ENCODE results near the gene TPCN2.

Gene TPCN2

DNA sequence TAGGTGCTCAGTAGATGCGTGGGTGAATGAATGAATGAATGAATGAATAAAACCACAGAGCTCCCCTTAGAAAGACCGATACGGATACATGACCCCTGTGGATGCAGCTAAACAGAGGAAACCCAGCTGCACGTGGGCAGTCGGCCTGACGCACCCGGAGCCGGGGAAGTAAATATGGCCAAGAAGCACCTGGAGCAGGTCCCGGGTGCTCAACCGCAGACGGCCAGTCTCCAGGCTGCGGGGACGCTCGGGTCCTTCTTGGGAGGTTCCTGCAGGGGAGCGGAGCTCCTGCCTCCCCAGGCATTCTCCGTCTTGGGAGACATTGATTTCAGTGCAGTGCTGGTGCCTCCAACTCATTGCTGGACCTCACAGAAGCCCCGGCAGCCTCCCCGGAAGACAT is 11.7 kb upstream of the TPCN2 start:
- no peak for DNase-seq (ENCODE audit: low read depth in 2 of 2)

DNA sequence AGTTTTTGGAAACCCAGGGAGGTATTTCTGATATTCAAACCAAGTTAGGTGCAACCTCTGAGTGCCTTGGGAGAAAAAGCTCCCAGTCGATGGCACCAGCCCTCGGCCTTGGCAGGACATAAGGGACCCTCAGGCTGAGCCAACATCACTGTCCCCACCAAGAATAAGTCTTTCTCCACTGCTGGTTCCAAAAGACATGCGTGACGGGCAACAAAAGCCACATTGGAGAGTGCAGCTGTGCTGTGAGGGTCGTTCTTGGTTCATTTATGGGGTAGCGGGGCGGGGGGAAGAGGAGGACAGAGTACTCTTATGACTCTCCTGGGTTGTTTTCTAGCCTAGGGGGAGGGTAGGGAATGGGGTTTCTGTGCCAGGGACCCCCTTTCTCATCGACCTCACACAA is 11.2 kb upstream of the TPCN2 start:
- no peak for DNase-seq (ENCODE audit: low read depth in 2 of 2)

DNA sequence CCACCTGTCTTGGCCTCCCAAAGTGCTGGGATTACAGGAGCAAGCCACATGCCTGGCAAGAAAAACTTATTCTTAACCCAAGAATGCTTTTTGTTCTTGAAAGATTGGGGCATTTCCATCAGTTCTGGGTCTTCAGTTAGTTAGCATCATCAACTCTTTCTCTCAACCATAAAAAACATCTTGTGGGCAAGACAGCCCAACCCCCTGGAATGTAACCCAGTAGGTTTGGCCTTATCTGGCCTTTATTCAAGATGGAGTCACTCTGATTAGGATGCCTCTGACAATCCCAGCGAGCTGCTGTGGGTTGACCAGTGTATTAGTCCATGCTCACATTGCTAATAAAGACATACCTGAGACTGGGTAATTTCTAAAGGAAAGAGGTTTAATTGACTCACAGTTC is 9.2 kb upstream of the TPCN2 start:
- DNase-seq (ENCODE audit: low read depth in 2 of 2): no peak

DNA sequence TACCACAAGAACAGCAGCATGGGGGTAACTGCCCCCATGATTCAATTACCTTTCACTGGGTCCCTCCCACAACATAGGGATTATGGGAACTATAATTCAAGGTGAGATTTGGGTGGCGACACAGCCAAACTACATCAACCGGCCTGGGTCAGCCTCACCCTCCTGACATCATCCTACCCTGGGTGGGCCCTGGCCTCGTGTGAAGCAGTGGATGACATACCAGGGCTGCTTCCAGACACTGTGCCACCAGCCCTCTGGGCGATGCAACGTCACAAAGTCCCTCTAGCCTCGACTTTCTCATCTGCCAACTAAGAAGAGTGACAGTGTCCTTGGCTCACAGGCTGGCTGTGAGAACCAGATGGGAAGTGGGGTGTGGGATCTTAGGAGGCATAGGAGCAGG is 8.7 kb upstream of the TPCN2 start:
- DNase-seq (ENCODE audit: low read depth in 2 of 2): no peak

DNA sequence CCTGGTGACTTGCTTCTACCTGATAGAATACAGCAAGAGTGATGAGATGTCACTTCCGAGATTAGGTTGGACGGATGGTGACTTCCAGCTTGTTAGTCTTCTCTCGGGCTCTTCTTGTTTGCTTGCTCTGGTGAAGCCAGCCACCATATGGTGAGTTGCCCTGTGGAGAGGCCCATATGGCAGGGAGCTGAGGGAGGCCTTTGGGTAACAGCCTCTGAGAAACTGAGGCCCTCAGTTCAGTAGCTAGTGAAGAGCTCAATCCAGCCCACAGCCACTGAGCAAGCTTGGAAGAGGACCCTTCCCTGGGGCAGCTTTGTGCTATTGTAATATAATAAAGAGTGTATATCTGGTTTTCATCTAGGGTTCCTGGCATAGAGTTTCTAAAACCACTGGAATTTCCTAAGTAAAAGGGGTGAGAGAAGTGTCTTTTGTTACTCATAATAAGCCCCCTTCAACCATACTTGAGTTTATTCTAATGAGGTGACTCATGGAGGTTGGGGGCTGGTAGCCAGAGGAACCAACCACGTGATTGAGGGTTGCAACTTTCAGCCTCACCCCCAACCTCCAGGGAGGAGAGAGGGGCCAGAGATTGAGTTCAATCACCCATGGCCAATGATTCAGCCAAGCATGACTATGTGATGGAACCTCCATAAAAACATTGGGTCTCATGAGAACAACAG is 8.0 kb upstream of the TPCN2 start:
- DNase-seq (ENCODE audit: low read depth in 2 of 2): peak; percentile 90 to 91

DNA sequence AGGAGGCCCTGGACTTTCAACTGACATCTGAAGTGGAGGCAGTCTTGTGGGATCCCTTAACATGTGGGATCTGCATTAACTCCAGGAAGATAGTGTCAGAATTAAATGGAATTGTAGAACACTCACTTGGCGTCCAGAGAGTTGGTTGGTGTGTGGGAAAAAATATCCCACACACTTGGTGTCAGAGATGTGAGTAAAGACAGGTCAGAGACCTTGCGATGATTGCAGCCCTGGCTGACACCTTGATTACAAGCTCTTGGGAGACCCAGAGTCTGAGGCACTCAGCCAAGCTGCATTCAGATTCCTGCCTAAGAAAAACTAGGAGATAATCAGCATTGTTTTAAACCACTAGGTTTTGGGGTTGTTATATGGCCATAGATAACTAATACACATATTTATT is 7.2 kb upstream of the TPCN2 start:
- no peak for DNase-seq (ENCODE audit: low read depth in 2 of 2)

DNA sequence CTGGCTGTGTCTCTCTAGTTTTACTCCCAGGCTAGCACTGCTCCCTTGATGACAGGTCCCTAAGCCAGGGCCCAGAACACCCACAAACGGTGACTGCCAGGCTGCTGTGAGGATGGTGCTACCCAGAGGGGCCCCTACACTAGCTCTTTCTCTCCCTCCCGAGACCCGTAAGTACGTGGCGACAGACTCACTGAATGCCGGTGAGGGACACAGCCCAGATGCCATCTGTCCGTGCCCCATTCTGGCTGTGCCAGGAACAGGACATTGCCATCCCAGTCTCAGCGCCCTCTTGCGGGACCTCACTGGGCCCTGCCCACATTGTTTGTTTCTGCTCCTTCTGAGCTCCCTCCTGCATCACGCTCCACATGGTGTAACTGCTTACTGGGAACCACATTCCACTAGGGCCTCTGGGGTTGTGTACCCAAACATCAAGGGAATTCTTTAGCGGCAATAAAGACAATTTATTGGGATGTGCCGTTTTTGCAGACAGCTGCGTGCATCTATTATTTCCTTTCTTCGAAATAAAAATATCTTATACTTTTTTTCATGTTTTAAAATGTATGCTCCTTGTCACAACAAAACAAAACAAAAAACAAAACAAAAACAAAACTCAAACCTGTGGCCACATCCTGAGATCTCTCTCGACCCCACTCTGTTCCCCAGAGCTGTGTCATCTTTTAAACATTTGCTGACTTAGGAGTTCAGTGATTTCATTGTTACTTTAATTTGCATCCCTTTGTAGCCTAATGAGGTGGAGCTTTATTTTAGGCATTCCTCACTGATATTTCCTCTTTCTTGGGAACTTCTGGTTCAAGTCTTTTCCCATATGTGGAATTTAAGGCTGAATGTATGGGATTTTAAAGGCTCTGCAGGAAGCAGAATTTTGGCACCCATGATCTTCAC is 4.4 kb upstream of the TPCN2 start:
- DNase-seq (ENCODE audit: low read depth in 2 of 2): peak in 1 of 2 experiments; percentile 42

DNA sequence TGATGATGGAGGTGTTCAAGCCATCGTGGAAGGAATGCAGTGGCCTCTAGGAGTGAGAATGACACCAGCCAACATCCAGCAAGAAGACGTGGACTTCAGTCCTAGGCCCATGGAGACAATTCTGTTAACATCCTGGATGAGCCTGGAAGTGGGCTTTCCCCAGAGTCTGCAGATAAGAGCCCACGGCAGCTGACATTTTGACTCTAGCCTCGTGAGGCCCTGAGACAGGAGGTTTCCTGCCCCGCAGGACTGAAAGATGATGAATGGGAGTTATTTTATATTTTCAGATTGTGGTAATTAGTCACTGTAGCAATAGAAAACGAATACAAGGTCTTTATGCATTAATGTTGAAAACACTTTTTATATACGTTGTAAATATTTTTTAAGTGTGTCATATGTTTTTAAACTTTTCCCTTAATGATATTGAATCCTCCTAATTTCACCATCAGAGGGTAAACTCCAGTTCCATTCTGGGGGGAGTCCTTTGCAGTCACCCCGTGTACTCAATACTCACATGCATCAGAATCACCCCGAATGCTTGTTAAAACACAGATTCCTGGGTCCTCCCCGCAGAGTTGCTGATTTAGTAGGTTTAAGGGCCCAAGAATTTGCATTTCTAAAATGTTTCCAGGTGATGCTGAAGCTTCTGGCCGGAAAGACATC is 570 bp upstream of the TPCN2 start:
- no peak for DNase-seq (ENCODE audit: low read depth in 2 of 2)

DNA sequence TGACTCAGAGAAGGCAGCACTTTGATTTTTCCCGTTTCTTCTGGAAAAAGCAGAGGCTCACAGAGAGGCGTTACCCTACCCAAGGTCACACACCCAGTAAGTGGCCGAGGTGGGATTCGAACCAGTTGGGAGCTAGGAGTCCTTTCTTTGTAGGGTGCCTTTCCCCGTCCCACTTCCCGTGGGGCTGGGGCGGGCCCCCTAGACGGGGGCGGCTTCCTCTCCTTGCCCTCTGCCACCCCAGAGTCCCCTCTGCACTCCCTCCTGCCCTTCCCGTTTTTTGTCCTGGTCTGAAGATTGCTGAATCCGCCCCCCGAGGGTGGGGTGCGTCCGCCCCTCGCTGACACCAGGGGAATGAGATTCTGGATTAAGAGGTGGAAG is 747 bp downstream of the TPCN2 start:
- no peak for DNase-seq (ENCODE audit: low read depth in 2 of 2)

DNA sequence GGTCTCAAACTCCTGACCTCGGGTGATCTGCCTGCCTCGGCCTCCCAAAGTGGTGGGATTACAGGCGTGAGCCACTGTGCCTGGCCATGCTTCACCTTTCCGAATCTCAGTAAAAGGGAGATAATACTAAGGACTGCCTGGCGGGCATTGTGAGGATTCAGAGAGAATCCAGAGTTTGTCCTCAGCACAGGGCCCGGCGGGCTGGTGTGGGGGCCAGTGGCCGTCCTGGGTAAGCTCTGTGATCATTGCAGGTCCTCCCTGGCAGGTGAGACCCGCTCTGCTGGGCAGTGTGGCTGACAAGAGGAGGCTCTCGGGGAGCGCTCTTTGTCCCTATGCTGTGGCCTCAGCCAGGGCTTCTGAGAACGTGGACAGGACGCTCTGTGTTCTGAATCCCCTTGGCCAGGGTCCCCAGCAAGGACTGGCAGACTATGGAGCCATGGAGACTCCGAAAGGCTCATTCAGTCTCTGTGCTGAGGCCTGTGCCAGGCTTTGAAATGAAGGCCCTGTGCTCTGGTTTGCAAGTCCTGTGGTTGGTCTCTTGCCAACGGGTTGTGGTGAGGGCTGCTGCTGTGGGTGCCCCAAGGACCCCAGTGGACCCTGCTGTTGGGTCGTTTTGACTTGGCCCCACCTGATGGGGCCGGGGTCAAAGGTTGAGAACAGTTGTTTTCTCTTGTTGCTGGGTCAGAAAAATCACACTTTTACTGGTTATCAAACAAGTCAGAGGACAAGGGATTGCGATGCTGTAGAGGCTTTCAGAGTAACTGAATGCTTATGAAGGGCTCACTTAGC is 2.1 kb downstream of the TPCN2 start:
- DNase-seq (ENCODE audit: low read depth in 2 of 2): no peak

DNA sequence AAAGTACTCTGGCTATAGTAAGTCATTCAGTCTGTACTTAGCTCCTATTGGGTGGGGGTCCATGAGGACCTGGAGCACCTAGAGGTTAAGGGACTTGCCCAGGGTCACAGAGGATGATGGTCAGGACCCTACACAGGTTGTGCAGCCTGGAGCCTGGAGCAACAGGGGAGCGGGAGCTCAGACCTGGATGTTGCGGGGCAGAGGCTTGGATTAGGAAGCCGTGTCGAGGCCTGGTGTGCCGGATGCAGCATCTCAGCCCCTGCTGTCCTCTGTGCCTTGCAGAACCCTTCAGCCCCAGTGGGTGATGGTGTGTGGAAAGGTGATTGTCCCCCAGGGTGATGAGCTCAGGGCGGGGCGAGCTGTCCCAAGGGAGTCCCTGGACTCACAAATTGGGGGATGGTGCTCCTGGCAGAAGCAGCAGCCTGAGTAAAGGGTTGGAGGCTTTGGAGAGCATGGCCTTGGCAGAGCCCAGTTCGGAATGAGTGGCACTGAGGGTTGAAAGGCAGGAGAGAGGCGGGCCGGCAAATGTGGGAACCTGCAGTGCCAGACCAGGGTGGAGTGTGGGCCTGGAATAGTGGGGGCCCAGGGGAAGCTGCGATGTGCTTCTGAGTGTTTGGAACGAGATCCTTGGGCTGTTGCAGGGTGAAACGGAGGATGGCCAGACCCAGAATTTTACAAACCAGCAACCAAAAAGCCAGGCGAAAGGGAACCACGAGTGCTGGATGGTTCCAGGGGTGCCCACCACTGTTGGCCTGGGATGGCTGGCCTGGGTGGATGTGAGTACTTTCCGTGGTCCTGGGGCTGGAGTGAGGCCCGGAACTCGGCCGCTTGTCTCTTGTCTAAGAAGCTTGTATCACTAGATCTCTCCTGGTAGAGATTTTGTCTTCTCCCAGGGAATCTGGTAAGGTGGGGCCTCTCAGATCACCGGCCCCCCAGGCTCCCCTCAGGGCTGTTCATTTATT is 2.9 kb downstream of the TPCN2 start:
- DNase-seq (ENCODE audit: low read depth in 2 of 2): no peak

DNA sequence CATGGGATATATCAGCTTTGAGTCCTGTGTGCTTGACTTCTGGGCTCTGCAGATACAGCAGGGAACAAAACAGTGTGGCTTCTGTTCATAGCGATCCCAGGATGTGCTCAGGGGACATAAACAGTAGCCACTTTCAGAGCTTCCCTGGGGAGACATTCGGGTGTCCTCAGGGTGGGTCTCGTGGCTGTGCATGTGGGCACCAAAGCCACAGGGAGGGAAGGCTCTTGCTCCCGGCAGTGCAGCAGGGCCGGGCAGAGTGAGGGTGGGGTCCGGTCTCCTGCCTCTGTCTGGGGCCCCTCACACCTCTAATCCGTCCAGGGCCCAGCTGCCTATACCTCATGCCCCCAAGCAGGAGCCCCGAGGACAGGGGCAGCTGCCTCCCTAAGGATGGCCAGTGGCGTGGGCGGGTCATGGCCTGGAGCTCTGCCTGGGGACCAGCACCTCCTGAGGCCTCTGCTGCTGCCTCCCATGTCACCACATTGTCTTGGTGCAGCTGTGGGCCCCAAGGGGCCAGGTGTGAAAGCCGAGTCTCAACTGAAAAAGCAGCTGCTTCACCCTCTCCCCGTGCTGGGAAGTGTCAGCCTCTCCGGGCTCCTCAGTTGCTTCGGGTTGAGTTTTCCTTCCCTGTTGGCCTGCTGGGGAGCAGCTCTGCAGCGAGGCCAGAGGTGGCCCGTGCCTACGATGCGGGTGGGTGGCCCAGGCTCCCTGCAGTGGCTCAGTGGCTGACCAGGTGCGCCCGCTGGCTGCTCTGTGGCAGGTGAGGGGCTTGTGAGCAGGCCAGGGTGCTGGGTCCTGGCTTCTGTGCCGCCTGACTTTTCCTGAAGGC is 3.8 kb downstream of the TPCN2 start:
- DNase-seq (ENCODE audit: low read depth in 2 of 2): no peak

DNA sequence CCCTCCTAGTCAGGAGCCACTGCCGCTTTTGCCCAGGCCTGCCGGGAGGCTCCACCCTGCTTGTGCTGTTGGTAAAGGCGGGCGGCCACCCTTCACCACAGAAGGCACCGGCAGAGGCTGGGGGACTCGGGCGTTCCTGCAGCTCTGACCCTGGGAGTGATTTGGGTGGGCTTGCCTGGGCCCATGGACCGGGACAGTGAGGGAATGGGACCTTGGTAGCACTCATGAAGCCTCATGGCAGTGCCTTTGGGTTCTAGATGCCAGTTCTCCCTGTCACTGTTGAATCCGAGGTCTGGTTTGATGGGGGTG is 4.4 kb downstream of the TPCN2 start:
- DNase-seq (ENCODE audit: low read depth in 2 of 2): no peak

DNA sequence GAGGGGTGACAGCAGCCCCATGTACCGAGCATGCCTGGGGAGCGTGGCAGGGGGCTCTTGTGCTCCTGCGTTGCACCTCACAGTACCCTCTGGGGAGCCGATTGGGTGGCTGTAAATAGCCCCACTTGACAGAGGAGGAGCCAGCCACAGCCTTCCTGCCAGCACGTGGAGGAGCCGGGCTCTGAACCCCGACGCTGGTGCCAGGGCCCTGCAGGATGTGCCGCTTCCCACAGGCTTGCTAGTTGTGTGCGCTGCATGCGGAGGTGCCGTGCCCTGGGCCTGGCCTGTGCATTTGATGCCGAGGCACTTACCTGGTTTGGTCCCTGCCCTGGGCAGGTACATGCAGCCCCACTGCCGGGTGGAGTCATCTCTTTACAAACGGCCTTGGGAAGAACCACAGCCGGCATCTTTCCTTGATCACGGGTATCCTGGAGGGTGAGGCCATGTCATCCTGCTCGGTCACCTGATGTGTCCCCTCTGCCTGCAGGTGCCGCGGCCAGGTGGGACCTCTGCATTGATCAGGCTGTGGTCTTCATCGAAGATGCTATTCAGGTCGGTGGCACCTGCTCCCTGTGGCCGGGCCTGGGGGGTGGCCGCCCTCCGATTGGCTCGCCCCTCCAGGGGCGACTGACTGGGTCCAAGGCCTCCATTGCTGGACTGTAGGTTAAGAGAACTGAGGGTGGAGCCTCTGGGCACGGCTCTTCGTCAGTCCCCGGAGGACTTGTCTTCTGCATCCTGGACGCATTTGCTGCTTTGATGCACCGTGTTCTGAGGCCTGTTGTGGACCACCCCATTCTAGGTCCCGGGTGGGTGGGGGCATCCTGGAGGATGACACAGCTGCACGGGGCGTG is 5.0 kb downstream of the TPCN2 start:
- DNase-seq (ENCODE audit: low read depth in 2 of 2): no peak

DNA sequence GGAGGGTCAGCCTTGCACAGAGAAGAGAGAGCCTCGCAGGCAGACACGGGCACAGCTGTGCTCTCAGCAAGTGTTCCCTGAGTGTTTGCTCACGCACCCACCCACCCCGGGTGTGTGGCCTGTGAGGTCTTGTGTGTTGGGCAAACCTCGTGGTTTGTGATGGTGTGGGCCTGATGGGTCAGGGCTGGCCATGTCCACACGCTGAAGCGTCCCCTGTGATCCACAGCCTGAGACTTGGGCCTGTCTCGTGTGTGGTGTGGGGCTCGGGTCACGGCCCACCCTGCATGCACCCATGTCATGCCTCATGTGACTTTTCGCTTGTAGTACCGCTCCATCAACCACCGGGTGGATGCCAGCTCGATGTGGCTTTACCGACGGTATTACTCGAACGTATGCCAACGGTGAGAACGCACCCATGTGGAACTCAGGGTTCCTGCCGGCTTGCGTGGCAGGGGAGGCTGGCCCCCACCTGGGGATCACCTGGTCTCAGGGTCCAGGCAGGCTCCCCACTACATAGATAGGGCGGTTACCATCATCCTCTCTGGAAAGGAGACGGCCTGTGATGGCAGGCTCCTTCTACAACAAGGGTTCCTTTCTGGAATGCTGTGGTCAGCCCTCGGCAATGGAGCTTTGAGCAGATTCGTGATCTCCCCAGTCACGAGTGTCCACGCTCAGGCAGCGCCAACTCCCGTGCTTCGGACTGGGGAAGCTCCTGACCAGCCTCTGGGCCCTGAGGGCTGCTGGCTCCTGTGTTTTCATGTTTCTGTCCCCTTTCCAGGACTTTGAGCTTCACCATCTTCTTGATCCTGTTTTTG is 5.9 kb downstream of the TPCN2 start:
- DNase-seq (ENCODE audit: low read depth in 2 of 2): no peak

DNA sequence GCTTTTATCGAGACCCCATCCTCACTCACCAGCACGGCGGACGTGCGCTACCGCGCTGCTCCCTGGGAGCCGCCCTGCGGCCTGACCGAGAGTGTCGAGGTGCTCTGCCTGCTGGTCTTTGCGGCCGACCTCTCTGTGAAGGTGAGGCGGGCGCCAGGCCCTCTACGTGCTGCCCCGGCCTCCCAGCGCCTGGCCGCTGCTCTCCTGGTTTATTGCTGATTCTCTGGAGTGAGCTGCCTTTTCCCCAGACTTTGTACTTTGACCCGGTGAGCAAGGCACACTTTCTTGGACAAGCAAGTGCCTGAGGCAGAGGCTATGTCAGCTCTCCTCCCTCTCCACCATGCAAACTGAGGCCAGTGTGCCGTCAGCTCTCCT is 6.5 kb downstream of the TPCN2 start:
- no peak for DNase-seq (ENCODE audit: low read depth in 2 of 2)

DNA sequence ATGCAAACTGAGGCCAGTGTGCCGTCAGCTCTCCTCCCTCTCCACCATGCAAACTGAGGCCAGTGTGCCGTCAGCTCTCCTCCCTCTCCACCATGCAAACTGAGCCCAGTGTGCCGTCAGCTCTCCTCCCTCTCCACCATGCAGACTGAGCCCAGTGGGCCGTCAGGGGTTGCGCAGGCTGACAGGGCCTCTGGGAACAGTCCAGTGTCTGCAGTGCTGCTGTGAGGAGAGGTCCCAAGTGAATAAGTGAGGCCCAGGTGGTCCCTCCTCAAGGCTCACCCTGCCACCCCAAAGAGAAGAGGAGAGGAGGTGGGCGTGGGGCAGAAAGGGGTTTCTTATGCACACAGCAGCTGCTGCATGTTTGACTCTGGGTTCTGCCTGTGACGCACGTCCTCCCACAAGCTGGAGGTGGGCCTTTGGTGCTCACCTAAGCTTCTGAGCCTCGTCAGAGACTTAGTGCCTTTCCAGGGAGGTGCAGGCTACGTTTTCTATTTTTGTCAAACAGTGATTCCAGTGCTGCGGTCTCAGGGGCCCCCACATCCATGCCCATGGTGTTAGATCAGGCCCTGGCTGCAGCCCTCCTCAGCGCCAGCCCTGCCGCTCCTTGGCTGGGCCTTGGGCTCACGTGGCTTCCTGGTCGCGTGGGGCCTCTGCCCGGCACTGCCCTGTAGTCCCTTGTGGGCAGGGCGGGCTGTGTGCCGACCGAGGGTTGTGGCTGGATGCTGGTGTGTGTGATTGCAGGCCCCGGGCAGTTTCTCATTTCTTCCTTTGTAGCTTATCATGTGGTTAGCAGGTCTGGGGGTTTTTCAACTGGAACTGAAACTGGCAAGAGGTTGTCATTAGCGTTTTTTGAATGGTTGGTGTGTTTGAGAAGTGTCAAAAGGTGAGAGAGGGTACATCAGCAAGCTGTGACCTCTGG is 7.1 kb downstream of the TPCN2 start:
- no peak for DNase-seq (ENCODE audit: low read depth in 2 of 2)

Measured in fibroblast of skin of left biceps (primary cell).